HepG2 (cell line): ENCODE results near the gene GDF9. TPM values are rescaled to one million over a fixed set of nuclear protein-coding genes. Genes with fewer than 3 reads are reported as not detected.
A peak's percentile ranks its signal among the peaks of the same experiment; 100 is the strongest.

Source experiments
- GATAD1 ChIP-seq: IDR thresholded peaks from 2 replicates; pipeline ENCODE4 v1.6.1; 2016; ENCODE audit warnings: missing genetic modification reagents, missing compliant biosample characterization
- IKZF1 ChIP-seq: fragments of 450-650 bp; IDR thresholded peaks from 2 replicates; pipeline ENCODE4 v1.7.1; 2016
- MTA3 ChIP-seq: sonication (generic); formaldehyde crosslinking; IDR thresholded peaks from 2 replicates; pipeline ENCODE4 v1.4.0; 2020; ENCODE audit warnings: missing genetic modification reagents
- NFYB ChIP-seq: sonication (generic); formaldehyde crosslinking; IDR thresholded peaks from 2 replicates; pipeline ENCODE4 v1.4.0; 2020; ENCODE audit warnings: missing genetic modification reagents
- NONO ChIP-seq, 2 experiments: fragments of 450-650 bp in 1 of 2; sonication (generic) in 1 of 2; formaldehyde crosslinking in 1 of 2; IDR thresholded peaks in 1 of 2; conservative IDR thresholded peaks in 1 of 2; 2 replicates each; pipeline versions ENCODE4 v1.6.1 to v1.8.0; 2017 to 2022; ENCODE audit warnings: mild to moderate bottlenecking in 1 of 2, missing genetic modification reagents in 1 of 2, moderate library complexity in 1 of 2
- PCBP1 ChIP-seq: fragments of 200-400 bp; formaldehyde crosslinking; IDR thresholded peaks from 2 replicates; pipeline ENCODE4 v1.6.1; 2017; ENCODE audit warnings: mild to moderate bottlenecking, low read depth, low read length, borderline replicate concordance
- POLR2G ChIP-seq: fragments of 200-400 bp; formaldehyde crosslinking; IDR thresholded peaks from 2 replicates; pipeline ENCODE4 v1.6.1; 2018; ENCODE audit warnings: mild to moderate bottlenecking, low read depth, low read length, moderate library complexity
- PRPF4 ChIP-seq: fragments of 200-400 bp; formaldehyde crosslinking; IDR thresholded peaks from 2 replicates; pipeline ENCODE4 v1.6.1; 2016; ENCODE audit warnings: low read length, low read depth; ENCODE audit not compliant: poor library complexity, severe bottlenecking
- RCOR2 ChIP-seq: IDR thresholded peaks from 2 replicates; pipeline ENCODE4 v1.6.1; 2016; ENCODE audit warnings: missing biosample characterization, missing genetic modification reagents
- REXO4 ChIP-seq: sonication (generic); formaldehyde crosslinking; IDR thresholded peaks from 2 replicates; pipeline ENCODE4 v1.8.0; 2022; ENCODE audit warnings: missing genetic modification reagents, mild to moderate bottlenecking, borderline replicate concordance
- SMARCC2 ChIP-seq: fragments of 450-650 bp; IDR thresholded peaks from 2 replicates; pipeline ENCODE4 v1.6.1; 2017; ENCODE audit warnings: antibody characterized with exemption, mild to moderate bottlenecking
- STAG1 ChIP-seq: sonication (generic); formaldehyde crosslinking; IDR thresholded peaks from 2 replicates; pipeline ENCODE4 v1.4.0; 2020; ENCODE audit warnings: missing genetic modification reagents
- ZNF263 ChIP-seq: sonication (generic); formaldehyde crosslinking; IDR thresholded peaks from 2 replicates; pipeline ENCODE4 v1.4.0; 2020; ENCODE audit warnings: missing genetic modification reagents
- ZNF724P ChIP-seq: sonication (generic); formaldehyde crosslinking; IDR thresholded peaks from 2 replicates; pipeline ENCODE4 v1.8.0; 2022; ENCODE audit warnings: missing genetic modification reagents, borderline replicate concordance
- ZNF749 ChIP-seq: sonication (generic); formaldehyde crosslinking; IDR thresholded peaks from 2 replicates; pipeline ENCODE4 v1.8.0; 2022; ENCODE audit warnings: mild to moderate bottlenecking, missing genetic modification reagents, moderate library complexity, borderline replicate concordance
- ZNF775 ChIP-seq: sonication (generic); formaldehyde crosslinking; IDR thresholded peaks from 2 replicates; pipeline ENCODE4 v1.4.0; 2020; ENCODE audit warnings: missing genetic modification reagents, mild to moderate bottlenecking, moderate library complexity, borderline replicate concordance
- polyA plus RNA-seq, 8 experiments: library from polyadenylated mRNA; depleted of rRNA in 3 of 8; stranded (reverse) in 7 of 8; unstranded in 1 of 8; fragments of >200 nt; fragmentation: Illumina TruSeq in 4 of 8; extraction: Trizol in 4 of 8; gene quantifications; 2 replicates each; pipeline versions ENCODE4 v1.2.1 to v1.2.3, GENCODE V29; 2011 to 2016; ENCODE audit warnings: low read depth in 4 of 8, missing spikeins in 1 of 8, mixed read lengths in 1 of 8; ENCODE audit not compliant: insufficient read depth in 1 of 8
- total RNA-seq, 5 experiments: library from RNA; depleted of rRNA; stranded (reverse); fragments of >200 nt; fragmentation: Illumina TruSeq; extraction: Trizol; gene quantifications; 2 replicates each; pipeline ENCODE4 v1.2.3, GENCODE V29; 2016; ENCODE audit warnings: low read depth in 1 of 5
- TF ChIP-seq, protein P1 (sequence below): sonication (generic); formaldehyde crosslinking; IDR thresholded peaks from 2 replicates; pipeline ENCODE4 v1.4.0; 2020; ENCODE audit warnings: missing genetic modification reagents, low read depth, mild to moderate bottlenecking, borderline replicate concordance
- TF ChIP-seq, protein P2 (sequence below): sonication (generic); formaldehyde crosslinking; IDR thresholded peaks from 2 replicates; pipeline ENCODE4 v1.4.0; 2020; ENCODE audit warnings: low read depth, mild to moderate bottlenecking, missing genetic modification reagents
- TF ChIP-seq, protein P3 (sequence below): IDR thresholded peaks from 2 replicates; pipeline ENCODE4 v1.6.1; 2012; ENCODE audit warnings: low read length, improper control_type of control experiment
- TF ChIP-seq, protein P4 (sequence below), 2 experiments: fragments of 450-650 bp in 1 of 2; sonication (generic) in 1 of 2; formaldehyde crosslinking; IDR thresholded peaks; 2 replicates each; pipeline versions ENCODE4 v1.5.0 to v1.8.0; 2020 to 2022; ENCODE audit warnings: mild to moderate bottlenecking in 1 of 2, missing genetic modification reagents in 1 of 2
- TF ChIP-seq, protein P5 (sequence below): sonication (generic); formaldehyde crosslinking; IDR thresholded peaks from 2 replicates; pipeline ENCODE4 v1.4.0; 2020; ENCODE audit warnings: missing genetic modification reagents

Gene GDF9
- total and polyA plus RNA-seq, 2 of the 13 experiments (the other 11 are each of a cell fraction or from before 2014, with no cell fraction given): 0.33 to 0.38 TPM

DNA sequence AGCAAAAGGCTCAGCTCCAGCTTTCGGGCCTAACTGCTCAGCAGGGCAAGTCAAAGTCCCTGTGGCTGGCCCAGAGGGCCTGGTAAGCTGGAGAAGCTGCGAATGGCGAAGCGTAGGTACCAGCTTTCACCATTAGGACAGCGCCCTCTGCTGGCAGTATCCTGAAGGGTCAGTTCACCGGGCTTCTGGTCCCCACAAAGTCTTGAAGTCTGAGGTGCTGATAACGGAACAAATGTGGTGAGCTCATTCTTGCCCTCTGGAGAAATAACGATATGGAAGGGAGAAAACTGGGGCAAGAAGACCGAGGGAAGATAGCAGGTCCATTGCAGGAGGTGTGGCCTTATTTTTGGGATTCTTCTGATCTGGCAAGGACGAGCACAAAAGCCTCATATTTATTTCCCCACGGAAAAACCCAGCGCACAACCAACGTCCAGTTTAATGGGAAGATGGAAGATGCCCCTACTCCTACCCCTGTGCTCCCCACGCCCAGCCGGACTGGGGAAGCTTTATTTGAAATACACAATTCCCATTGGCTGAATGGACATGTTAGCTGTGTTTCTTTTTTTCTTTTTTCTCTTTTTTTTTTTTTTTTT lies 46.0 kb downstream of the GDF9 start (continued):
- TF ChIP-seq, protein P1, sequence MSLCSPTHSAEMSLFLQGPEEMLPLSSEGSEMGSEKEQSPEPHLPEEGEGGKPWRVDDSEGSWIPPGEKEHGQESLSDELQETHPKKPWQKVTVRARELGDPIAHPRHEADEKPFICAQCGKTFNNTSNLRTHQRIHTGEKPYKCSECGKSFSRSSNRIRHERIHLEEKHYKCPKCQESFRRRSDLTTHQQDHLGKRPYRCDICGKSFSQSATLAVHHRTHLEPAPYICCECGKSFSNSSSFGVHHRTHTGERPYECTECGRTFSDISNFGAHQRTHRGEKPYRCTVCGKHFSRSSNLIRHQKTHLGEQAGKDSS (CRISPR knock-in tag): no peak
- no peak for TF ChIP-seq ZNF749 (CRISPR knock-in tag)
- no peak for TF ChIP-seq IKZF1
- TF ChIP-seq, protein P2, sequence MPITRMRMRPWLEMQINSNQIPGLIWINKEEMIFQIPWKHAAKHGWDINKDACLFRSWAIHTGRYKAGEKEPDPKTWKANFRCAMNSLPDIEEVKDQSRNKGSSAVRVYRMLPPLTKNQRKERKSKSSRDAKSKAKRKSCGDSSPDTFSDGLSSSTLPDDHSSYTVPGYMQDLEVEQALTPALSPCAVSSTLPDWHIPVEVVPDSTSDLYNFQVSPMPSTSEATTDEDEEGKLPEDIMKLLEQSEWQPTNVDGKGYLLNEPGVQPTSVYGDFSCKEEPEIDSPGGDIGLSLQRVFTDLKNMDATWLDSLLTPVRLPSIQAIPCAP (CRISPR knock-in tag): no peak
- TF ChIP-seq POLR2G: peak; percentile 56
- no peak for TF ChIP-seq ZNF775 (CRISPR knock-in tag)
- no peak for TF ChIP-seq PRPF4
- TF ChIP-seq ZNF724P: no peak
- TF ChIP-seq, protein P3, sequence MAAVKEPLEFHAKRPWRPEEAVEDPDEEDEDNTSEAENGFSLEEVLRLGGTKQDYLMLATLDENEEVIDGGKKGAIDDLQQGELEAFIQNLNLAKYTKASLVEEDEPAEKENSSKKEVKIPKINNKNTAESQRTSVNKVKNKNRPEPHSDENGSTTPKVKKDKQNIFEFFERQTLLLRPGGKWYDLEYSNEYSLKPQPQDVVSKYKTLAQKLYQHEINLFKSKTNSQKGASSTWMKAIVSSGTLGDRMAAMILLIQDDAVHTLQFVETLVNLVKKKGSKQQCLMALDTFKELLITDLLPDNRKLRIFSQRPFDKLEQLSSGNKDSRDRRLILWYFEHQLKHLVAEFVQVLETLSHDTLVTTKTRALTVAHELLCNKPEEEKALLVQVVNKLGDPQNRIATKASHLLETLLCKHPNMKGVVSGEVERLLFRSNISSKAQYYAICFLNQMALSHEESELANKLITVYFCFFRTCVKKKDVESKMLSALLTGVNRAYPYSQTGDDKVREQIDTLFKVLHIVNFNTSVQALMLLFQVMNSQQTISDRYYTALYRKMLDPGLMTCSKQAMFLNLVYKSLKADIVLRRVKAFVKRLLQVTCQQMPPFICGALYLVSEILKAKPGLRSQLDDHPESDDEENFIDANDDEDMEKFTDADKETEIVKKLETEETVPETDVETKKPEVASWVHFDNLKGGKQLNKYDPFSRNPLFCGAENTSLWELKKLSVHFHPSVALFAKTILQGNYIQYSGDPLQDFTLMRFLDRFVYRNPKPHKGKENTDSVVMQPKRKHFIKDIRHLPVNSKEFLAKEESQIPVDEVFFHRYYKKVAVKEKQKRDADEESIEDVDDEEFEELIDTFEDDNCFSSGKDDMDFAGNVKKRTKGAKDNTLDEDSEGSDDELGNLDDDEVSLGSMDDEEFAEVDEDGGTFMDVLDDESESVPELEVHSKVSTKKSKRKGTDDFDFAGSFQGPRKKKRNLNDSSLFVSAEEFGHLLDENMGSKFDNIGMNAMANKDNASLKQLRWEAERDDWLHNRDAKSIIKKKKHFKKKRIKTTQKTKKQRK: no peak
- no peak for TF ChIP-seq PCBP1
- TF ChIP-seq, protein P4, sequence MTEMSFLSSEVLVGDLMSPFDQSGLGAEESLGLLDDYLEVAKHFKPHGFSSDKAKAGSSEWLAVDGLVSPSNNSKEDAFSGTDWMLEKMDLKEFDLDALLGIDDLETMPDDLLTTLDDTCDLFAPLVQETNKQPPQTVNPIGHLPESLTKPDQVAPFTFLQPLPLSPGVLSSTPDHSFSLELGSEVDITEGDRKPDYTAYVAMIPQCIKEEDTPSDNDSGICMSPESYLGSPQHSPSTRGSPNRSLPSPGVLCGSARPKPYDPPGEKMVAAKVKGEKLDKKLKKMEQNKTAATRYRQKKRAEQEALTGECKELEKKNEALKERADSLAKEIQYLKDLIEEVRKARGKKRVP (CRISPR knock-in tag; IDR thresholded peaks at IDR 0.05): no peak
- no peak for TF ChIP-seq REXO4 (CRISPR knock-in tag)
- TF ChIP-seq, protein P5, sequence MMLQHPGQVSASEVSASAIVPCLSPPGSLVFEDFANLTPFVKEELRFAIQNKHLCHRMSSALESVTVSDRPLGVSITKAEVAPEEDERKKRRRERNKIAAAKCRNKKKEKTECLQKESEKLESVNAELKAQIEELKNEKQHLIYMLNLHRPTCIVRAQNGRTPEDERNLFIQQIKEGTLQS (CRISPR knock-in tag): no peak
- TF ChIP-seq NONO (IDR thresholded peaks at IDR 0.05): no peak
- no peak for TF ChIP-seq NONO (CRISPR knock-in tag; conservative IDR thresholded peaks at IDR 0.05)
- TF ChIP-seq NFYB (CRISPR knock-in tag): no peak; the same call in 1 of the 2 replicates
- peak; percentile 93 for TF ChIP-seq STAG1
- no peak for TF ChIP-seq RCOR2
- TF ChIP-seq ZNF263: no peak; the same call in 1 of the 2 replicates
- TF ChIP-seq SMARCC2: no peak
- TF ChIP-seq GATAD1 (CRISPR knock-in tag): peak; percentile 45; the same call in 1 of the 2 replicates
- no peak for TF ChIP-seq MTA3 (CRISPR knock-in tag)
